ENCODE measurements around the gene CBFA2T3. TPM values are rescaled to one million over a fixed set of nuclear protein-coding genes. Genes with fewer than 3 reads are reported as not detected.

Gene CBFA2T3
- total RNA-seq, 1 experiment from 2014 or later, result 13.7 TPM

- DNase-seq (ENCODE audit: low read depth, low spot score), result no peak
- no peak for ATAC-seq
- no peaks in the 10 kb centered on the region for H3K9me3 ChIP-seq (ENCODE audit: control insufficient read depth, insufficient read depth, low read depth, low read length)
- in situ Hi-C loops (cut with HindIII; ENCODE audit: low pct_unique_long_range_greater_than_20kb, low sequenced_read_pairs) (no loop called here), intact Hi-C loops (cut with micrococcal nuclease; ENCODE audit: unreplicated experiment) (no loop called here)
- no peaks in the 10 kb centered on the region for H3K36me3 ChIP-seq (ENCODE audit: control insufficient read depth, insufficient read depth, low read length)
- H3K4me3 ChIP-seq (ENCODE audit: low read depth in 2 of 2, low read length in 2 of 2), result no peak overlapping the region
- H3K27ac ChIP-seq (ENCODE audit: low read length), result no peak overlapping the region
- TF ChIP-seq POLR2AphosphoS5 (IDR thresholded peaks at IDR 0.05; ENCODE audit: low read depth, low read length), result no peak
- no peak for TF ChIP-seq SIN3A (IDR thresholded peaks at IDR 0.05; ENCODE audit: borderline replicate concordance, insufficient read depth, low read depth, low read length)
- no peak for TF ChIP-seq CTCF (IDR thresholded peaks at IDR 0.05)
- no peak for TF ChIP-seq TCF7L2 (IDR thresholded peaks at IDR 0.05; ENCODE audit: low read depth, low read length)
- TF ChIP-seq REST (IDR thresholded peaks at IDR 0.05; ENCODE audit: insufficient read depth in 1 of 2, low read depth in 2 of 2, low read length in 1 of 2), result no peak
- POLR2A ChIA-PET, result no interaction called here
- H3K27me3 ChIP-seq (ENCODE audit: control insufficient read depth, insufficient read depth, low read length), result peaks cover 2% of the 10 kb centered on the region; the same call in 1 of the 2 replicates
- BruUV-seq (replicated peaks), result no TSS peak
- CTCF ChIA-PET, result interaction anchor here (0.6 kb wide), 1 partner anchor 53 kb away, joined by 3 read pairs; no protein-coding TSS in a partner anchor
- no peaks in the 10 kb centered on the region for H3K4me1 ChIP-seq (ENCODE audit: control insufficient read depth, insufficient read depth, low read length)
These were observed 48.6 kb upstream of the CBFA2T3 start for GRCh38 chr16:89025636-89026035.

GRCh38 chr16:89024546-89025060, 47.6 kb upstream of the CBFA2T3 start:
- no peak overlapping the region for H3K4me3 ChIP-seq (ENCODE audit: low read depth in 2 of 2, low read length in 2 of 2)
- no peak for ATAC-seq
- no peaks in the 10 kb centered on the region for H3K4me1 ChIP-seq (ENCODE audit: control insufficient read depth, insufficient read depth, low read length)
- peaks cover 2% of the 10 kb centered on the region; the same call in 1 of the 2 replicates for H3K27me3 ChIP-seq (ENCODE audit: control insufficient read depth, insufficient read depth, low read length)
- H3K27ac ChIP-seq (ENCODE audit: low read length), result no peak overlapping the region
- POLR2A ChIA-PET, result no interaction called here
- no peak for TF ChIP-seq REST (IDR thresholded peaks at IDR 0.05; ENCODE audit: insufficient read depth in 1 of 2, low read depth in 2 of 2, low read length in 1 of 2)
- no peak for TF ChIP-seq SIN3A (IDR thresholded peaks at IDR 0.05; ENCODE audit: borderline replicate concordance, insufficient read depth, low read depth, low read length)
- no peak for TF ChIP-seq CTCF (IDR thresholded peaks at IDR 0.05)
- no peak for TF ChIP-seq POLR2AphosphoS5 (IDR thresholded peaks at IDR 0.05; ENCODE audit: low read depth, low read length)
- no peak for TF ChIP-seq TCF7L2 (IDR thresholded peaks at IDR 0.05; ENCODE audit: low read depth, low read length)
- in situ Hi-C loops (cut with HindIII; ENCODE audit: low pct_unique_long_range_greater_than_20kb, low sequenced_read_pairs), result no loop called here
- CTCF ChIA-PET, result interaction anchor here (0.6 kb wide), 1 partner anchor 16 kb away, joined by 3 read pairs; no protein-coding TSS in a partner anchor
- no peak for DNase-seq (ENCODE audit: low read depth, low spot score)
- H3K36me3 ChIP-seq (ENCODE audit: control insufficient read depth, insufficient read depth, low read length), result no peaks in the 10 kb centered on the region
- intact Hi-C loops (cut with micrococcal nuclease; ENCODE audit: unreplicated experiment), result no loop called here
- BruUV-seq (replicated peaks), result no TSS peak
- H3K9me3 ChIP-seq (ENCODE audit: control insufficient read depth, insufficient read depth, low read depth, low read length), result no peaks in the 10 kb centered on the region
